Activated effector memory CD4-positive, alpha-beta T cell treated with anti-CD3 and anti-CD28 coated beads, Interleukin-2, amount 50 U/mL, for 16 hours (primary cell): ENCODE measurements around the gene KRTAP12-4.
"Not testable (repeated sequence)": the region's sequence is repeated elsewhere in the genome, so short reads cannot be mapped to it uniquely, and the experiment has no call there.

ENCODE experiments used
- DNase-seq: peaks from one replicate; pipeline ENCODE4 v3.0.0-alpha.2; 2020

KRTAP12-4 gene, protein sequence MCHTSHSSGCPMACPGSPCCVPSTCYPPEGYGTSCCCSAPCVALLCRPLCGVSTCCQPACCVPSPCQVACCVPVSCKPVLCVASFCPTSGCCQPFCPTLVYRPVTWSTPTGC

DNA sequence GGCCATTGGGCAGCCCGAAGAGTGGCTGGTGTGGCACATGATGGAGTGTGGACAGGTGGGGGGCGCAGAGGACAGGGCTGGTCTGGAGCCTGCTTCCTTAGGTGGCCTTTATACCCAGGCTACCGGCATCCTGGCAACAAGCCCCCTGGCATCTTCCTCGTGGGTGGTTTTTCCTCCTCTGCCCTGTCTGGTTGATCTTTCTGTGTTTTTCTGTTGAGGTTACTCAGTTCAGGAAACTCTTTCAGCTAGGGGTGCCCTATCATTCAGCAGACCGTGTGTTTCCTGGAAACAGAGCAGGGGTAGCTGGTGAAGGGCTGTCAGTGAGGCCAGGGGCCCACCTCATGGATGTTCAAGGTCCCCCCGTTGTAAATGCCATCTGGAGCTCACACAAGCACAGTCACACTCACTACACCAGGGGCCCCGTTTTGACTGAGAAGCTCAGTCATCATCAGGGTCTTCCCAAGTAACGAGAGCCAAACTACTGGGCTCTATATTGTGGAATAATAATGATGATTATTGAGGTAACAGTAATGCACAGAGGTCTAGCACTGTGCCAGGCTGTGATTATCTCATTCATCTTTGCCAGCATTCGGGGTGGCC lies at the start of gene KRTAP12-4:
KRTAP12-4 (minus strand) TSS at position 84 of the 600 bp plus-strand sequence; CDS start at position 39, 45 bp downstream.
- DNase-seq: no peak

DNA sequence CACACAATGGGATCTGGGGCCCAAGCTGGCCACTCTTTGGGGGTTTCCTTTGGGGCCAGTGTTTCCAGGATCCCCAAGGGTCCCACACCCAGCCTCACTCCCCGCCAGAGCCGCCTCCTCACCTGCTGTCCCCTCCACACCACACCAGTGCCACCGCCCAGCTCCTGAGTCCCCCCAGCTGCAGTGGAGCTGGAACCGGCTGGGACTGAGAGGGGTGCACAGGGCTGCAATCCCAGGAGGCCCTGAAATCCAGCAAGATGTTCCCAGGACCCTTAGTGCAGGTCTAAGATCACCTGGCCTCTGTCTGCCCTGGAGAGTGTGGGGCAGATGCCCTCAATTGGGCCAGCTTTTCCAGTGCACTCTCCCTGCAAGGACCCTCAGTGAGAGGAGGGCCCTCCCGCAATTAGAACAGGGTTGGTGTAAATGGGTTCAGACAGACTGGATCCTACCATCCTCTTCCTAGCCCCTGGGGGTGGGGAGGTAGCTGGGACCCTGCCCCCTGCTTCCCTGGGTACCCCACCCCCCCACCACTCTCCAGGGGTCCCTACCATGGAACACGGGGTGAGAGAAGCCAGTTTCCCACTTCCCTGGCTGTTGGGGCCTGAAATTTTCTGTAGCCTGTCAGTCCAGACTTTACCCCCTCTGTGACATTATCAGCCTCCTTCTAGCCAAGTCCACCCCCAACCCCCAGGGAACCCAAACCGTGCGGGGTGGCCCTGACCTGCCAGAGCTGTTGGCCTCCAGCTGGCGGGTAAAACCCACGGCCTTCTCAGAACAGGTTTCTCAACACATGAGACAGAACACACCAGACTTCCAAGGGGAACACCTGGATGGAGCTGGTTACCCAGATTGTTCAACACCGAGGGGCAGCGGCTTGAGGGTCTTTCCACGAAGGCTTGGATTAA lies 49.5 kb upstream of the KRTAP12-4 start:
- peak; percentile 58 for DNase-seq

DNA sequence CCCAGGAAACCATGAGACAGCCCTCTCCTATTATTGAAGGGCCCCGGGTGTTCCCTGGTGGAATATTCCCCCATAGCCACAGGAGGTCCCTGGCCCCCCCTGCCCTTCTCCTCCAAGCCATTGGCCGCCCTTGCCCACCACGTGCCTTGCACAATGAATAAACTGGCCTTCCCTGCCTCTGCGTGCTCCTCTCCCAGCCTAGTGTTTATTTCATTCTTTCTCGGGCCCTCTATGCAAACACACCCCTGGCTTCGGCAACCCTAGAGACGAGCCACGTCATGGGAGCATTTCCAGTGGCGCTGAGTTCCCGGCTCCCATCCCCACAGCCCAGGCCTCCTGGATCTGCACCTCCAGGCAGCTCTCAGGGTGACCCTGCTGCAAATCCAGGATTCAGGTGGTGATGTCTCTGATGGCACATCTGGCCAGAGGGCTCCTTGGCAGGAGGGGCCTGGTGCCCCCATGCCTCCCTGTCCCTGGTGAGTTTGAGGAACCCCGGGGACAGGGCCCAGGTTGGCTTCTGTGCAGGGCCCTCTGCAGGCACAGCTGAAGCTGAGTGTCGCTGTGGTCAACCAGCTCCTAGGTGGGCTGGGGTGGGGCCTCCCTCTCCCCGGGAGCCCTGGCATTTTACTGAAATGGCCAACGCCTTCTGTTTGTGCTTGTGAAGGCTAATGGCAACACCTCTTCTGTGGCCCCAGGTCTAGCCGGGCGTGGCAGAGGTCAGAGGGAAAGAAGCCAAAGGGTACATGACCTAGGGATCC lies 48.7 kb upstream of the KRTAP12-4 start:
- peak; percentile 45 for DNase-seq

DNA sequence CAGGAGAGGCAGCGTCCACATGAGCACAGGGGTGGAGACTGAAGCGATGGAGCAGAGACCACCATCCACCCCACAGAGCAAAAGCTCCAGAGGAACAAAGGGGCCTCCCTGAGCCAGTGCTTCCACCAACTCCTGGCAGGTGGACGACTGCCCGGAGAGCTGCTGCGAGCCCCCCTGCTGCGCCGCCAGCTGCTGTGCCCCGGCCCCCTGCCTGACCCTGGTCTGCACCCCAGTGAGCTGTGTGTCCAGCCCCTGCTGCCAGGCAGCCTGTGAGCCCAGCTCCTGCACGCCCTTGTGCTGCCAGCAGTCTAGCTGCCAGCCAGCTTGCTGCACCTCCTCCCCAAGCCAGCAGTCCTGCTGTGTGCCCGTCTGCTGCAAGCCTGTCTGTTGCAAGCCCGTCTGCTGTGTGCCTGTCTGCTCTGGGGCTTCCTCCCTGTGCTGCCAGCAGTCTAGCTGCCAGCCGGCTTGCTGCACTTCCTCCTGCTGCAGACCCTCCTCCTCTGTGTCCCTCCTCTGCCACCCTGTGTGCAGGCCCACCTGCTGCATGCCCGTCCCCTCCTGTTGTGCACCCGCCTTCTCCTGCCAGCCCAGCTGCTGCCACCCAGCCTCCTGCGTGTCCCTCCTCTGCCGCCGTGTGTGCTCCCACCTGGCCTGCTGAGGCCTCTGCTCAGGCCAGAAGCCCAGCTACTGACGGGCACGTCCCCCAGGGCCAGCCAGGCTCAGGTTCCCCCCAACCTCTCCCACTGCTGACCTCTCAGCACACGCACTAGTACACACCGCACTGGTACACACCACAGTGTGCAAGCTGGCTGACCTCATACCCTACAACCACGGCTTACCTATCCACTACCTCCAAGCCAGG lies 47.9 kb upstream of the KRTAP12-4 start:
- DNase-seq: peak; percentile 58

DNA sequence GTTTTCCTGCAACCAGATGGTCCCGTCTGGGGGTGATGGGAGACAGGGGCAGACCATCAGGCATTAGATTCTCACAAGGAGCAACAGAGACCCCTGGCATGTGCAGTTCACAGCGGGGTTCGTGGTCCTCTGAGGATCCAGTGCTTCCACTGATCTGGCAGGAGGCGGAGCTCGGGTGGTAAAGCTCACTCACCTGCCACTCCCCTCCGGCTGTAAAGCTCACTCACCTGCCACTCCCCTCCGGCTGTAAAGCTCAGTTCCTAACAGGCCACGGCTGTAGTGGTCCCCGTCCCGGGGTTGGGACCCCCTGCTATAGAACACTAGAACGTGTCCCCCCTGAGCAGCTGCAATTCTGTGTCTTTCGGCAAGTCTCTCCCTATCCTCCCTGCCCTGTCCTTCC lies 47.1 kb upstream of the KRTAP12-4 start:
- peak; percentile 53 for DNase-seq

DNA sequence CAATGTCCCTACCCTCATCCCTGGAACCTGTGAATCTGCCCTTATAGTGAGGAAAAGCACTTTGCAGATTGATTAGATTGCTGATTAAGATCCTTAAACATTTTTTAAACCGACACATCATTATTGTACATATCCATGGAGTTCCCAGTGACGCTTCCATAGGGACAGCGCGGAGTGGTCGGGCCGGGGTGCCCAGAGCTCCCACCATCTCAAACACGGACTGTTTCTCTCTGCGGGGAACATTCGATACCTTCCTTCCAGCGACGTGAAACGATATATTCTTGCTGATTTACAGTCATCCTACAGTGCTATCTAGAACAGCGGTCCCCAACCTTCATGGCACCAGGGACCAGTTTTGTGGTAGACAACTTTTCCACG lies 46.6 kb upstream of the KRTAP12-4 start:
- DNase-seq: peak; percentile 22

DNA sequence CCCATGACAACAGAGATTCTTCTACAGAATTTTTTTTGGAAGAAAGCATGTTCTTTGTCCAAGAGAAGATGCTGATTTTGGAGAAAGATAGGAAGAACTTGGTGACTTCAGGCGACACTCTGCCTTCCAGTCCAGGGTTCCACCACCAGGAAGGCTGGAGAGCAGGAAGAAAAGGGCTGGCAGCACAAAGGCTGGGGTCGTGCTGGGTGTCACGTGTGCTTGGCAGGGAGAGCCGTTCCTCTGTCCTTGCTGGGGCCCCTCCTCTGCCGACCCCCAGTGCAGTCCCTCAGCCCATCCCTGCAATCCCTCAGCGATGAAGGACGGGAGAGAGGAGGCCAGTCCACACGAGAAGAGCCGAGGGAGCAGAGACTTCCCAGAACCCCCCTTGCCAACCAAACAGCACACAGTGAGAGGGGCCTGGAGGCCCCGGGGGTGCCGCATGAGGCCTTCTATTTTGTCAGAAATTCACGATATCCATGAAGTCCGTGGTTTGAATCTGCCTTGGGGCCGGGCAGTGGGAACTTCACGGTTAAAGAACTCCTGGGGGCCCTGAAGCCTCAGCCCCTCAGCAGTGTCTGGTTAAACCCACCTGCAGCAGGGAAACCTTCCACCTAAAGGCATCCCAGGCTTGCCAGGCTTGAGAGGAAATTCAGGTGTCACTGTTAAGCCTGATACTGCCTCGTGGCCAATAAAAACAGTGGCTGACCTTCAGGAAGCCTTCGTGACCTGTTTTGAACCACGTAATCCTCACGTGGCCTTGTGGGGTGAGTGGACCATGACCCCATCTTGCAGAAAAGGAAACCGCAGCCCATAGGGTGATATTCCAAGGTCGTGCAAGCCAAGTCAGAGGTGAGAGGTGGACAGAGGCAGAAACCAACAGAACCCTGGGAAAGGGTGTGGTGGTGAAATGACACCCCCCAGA lies 45.9 kb upstream of the KRTAP12-4 start:
- peak; percentile 53 for DNase-seq

DNA sequence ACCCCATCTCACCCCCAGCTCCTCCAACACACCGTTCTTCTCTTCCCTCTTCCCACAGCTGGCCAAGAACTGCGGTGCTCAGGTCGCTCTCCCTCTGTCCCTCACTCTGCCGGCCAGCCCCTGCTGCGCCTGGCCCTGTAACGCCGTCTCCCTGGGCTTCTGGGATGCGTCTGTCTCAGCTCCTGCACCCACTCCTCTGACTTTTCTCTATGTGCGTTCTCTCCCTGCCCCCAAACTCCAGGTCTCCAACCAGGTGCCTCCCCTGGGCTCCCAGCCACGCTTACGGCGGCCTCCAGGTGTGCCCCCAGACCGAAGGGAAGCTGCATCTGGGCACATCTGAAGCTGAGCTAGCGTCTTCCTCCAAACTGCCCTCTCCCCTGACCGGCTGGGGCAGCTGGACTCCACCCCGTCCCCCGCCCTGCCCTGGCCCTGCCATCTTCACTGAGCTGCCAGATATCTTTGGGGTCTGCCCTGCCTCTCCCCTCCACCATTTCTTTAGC lies 45.1 kb upstream of the KRTAP12-4 start:
- peak; percentile 51 for DNase-seq

DNA sequence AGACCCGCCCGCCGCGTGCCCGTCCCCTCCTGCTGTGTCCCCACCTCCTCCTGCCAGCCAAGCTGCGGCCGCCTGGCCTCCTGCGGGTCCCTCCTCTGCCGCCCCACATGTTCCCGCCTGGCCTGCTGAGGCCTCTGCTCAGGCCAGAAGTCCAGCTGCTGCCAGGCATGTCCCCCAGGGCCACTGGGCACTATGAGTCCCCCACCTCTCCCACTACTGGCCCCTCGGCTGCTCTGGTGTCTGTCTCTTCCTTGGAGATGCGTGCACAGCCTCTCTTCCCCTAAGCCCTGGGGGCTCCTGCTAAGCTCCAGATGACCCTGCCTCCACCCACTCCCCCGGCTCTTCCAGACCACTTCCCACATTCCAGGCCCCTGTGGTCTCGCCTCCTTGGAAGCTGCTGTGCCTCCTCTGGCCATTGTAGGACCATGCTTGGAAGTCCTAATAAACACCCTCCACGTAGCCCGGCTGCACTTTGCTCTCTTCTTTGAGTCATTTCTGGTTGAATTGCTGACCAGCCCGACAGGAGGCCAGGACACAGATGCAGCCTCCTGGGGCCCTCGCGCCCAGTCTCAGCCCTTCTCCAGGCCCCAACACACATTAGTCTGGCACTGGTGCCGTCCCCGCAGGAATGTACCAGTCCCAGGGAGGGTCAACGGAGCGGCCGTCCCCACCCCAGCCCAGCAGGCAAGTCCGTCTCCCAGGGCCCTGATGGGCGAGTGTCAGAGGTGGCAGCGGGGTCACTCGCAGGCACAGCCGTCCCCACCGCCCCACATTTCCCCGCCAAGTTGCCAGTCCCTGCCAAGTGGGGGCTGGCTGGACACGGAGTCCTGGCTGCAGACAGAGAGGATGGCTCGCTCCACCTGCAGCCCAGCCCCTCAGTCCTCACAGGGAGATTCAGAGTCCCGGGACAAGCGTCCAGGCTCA lies 43.6 kb upstream of the KRTAP12-4 start:
- peak; percentile 50 for DNase-seq

DNA sequence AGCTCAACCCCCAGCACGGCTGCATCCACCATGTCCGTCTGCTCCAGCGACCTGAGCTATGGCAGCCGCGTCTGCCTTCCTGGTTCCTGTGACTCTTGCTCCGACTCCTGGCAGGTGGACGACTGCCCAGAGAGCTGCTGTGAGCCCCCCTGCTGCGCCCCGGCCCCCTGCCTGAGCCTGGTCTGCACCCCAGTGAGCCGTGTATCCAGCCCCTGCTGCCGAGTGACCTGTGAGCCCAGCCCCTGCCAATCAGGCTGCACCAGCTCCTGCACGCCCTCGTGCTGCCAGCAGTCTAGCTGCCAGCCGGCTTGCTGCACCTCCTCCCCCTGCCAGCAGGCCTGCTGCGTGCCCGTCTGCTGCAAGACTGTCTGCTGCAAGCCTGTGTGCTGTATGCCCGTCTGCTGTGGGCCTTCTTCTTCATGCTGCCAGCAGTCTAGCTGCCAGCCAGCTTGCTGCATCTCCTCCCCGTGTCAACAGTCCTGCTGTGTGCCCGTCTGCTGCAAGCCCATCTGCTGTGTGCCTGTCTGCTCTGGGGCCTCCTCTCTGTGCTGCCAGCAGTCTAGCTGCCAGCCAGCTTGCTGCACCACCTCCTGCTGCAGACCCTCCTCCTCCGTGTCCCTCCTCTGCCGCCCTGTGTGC lies 42.8 kb upstream of the KRTAP12-4 start, which contains the start of gene KRTAP10-12:
KRTAP10-12 (plus strand) TSS at position 1 of the 639 bp plus-strand sequence; CDS start at position 31, 30 bp downstream.
- peak; percentile 2 for DNase-seq

DNA sequence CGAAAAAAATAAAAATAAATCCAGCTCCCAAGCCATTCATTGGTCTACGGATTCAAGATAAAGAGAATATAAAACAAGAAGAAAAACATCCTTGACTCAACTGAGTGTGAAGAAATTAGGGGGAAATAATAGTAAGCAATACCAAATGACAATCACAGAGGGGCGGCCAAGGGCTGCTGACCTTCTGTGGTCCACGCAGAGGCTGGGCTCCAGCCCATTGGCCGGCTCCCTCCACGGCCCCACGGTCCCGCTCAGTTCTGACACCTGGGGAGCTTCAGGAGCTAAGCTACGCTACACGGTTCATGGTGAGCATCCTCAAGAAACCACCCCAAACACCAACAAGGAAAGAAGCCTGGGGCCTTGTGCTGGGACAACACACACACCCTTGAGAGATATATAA lies 42.1 kb upstream of the KRTAP12-4 start:
- peak; percentile 46 for DNase-seq

DNA sequence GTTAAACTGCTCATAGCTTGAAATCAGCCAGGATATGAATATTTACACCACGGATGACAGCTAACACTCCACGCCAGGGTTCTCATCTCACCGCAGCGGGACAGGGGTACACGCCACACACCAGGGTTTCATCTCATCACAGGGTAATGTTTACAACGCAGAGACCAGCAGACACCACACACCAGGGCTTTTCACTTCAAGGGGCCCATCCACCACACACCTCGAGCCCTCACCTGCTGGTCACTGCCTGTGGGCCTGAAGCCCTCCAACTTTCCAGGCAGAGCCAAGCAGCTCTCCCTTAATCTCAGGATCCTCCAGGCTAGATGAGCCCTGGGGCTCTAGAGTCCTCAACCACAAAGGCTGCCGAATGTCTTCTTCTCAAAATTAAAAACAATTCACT lies 41.2 kb upstream of the KRTAP12-4 start:
- peak; percentile 49 for DNase-seq

DNA sequence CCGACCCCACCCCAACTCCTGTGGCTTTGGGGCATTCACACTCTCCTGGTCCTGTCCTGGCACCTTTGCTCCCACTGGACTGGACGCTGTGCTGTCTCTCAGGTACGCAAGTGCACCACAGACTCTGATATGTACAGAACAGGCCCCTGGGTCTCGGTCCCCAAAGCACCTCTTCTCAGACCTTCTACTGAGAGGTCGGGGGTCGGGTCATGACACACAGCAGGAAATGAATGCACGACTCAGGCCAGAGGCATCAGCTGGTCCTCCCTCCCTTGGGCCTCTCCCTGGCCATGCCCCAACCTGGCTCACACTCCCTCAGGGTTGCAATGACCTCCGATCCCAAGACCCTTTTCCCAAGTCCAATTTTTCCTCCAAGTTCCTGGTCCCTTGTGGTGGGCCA lies 40.7 kb upstream of the KRTAP12-4 start:
- peak; percentile 34 for DNase-seq

DNA sequence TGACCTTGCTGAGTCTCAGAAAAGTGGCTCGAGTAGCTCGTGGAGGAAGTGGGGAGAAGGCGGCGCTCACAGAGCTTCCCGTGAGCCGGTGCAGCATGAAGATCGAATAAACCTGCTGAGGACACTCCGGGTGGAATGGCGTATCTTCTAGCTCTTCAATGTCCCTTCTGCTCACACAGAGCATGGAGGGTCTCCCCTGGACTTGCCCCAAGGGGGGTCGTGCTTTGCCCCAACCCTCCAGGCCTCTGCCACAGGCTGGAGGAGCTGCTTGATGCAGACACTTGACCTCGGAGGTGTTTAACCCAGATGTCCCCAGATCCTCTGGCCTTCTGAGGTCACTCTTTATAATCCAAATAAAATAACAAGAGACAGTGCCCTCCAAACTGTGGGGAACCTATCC lies 40.3 kb upstream of the KRTAP12-4 start:
- peak; percentile 33 for DNase-seq

DNA sequence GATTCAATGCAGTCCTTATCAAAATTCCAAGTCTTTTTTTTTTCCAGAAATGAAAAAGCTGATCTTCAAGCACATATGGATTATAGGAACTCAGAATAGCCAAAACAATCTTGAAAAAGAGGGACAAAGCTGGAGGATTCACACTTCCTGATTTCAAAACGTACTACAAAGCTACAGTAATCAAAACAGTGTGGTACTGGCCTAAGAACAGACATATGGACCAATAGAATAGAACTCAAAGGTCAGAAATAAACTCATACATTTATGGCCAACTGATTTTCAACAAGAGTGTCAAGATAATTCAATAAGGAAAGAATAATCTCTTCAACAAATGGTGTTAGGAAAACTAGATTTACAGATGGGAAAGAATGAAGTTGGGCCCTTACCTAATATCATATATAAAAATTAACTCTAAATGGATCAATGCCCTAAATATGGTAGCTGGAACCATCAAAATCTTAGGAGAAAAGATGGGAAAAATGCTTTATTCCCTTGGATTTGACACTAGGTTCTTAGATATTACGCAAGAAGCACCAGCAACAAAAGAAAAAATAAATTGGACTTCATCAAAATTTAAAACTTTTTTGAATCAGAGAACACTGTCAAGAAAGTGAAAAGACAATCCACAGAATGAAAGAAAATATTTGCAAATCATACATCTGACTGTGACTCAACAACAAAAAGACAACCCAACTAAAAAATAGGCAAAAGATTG lies 38.5 kb upstream of the KRTAP12-4 start:
- no peak for DNase-seq

DNA sequence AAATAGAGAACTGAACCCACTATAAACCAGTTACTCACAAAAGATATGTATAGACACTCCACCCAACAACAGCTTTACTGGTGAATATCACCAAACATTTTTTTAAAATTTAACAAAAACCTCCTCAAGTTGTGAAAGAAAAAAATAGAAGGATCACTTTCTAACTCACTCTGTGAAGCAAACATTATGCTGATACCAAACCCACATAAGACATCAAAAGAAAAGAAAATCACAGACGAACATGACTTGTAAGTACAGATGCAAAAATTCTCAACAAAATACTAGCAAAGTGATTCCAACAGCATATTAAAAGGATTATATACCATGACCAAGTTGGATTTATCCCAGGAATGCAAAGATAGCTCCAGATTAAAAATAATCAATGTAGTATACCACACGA lies 37.2 kb upstream of the KRTAP12-4 start:
- DNase-seq: no peak

DNA sequence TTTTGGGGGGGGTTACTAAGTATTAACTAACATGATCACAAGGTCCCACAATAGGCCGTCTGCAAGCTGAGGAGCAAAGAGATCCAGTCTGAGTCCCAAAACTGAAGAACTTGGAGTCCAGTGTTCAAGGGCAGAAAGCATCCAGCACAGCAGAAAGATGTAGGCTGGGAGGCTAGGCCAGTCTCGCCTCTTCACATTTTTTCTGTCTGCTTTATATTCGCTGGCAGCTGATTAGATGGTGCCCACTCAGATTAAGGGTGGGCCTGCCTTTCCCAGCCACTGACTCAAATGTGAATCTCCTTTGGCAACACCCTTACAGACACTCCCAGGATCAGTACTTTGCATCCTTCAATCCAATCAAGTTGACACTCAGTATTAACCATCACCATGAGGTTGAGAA lies 35.3 kb upstream of the KRTAP12-4 start:
- not testable (repeated sequence) for DNase-seq

DNA sequence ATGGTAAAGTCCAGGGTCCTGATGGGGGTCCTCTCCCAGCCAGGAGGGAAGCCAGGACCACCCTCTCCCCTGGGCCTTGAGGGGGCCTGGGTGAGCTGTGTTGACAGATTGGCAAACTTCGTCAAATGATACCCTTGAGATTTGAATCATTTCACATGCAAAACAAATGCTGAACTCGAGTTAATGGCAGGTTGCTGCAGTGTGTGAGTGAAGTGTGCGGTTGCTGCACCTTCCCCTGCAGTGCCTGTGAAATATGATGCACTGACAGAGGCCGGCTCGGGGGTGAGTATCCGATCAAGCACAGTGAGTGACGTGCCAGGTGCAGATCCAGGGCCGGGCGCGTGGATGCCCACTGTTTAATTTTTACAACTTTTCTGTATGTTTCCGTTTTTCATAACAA lies 33.2 kb upstream of the KRTAP12-4 start:
- peak; percentile 16 for DNase-seq
